ENCODE measurements around the gene TP53TG3E. TPM values are rescaled to one million over a fixed set of nuclear protein-coding genes. Genes with fewer than 3 reads are reported as not detected.

The TP53TG3E gene, protein sequence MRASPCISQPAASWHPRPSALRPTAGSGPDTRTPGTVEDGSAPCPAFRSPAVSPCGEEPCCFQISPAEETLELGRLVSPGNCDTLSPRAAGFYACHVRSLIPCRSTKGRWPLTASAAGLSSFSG
- not detected for total RNA-seq

DNA sequence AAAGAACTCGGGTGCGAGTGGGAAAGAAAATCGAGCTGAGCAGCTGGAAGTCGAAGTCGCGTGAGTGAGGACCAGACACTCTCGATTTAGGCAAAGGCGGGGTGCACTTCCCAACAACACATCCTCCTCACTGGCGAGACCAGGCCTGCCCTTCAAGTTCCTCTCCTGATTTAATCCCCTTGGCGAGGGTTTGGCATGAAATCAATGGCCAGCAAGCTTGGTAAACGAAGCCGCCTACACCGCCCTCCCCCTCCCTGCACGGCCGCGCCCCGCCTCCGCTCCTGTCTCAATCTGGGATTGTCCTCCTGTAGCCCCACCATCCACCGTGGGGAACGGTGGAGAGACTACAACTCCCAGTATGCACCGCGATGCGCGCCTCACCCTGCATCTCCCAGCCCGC lies at the start of gene TP53TG3E:
Gene TP53TG3E, plus strand, starts transcription at position 301 of the 400 bp plus-strand sequence. Its CDS starts 68 bp downstream, at position 369.

Other genes starting within 250 kb of the TP53TG3E start
- not detected for gene TP53TG3C, start 110.1 kb upstream of the TP53TG3E start, total RNA-seq
- not detected for gene TP53TG3B, start 56.5 kb downstream of the TP53TG3E start, total RNA-seq
- not detected for gene TP53TG3F, start 155.3 kb downstream of the TP53TG3E start, total RNA-seq

Data from activated naive CD4-positive, alpha-beta T cell treated with anti-CD3 and anti-CD28 coated beads, Interleukin-2, amount 10 ng/mL, durations not matched to agents 5 hours and 36 hours (primary cell).